Hepatocyte (in vitro differentiated cells): ENCODE measurements around the gene CD46.

ENCODE experiments used
- EZH2 ChIP-seq: fragments of 200-600 bp; sonication (generic); IDR thresholded peaks from 2 replicates; pipeline ENCODE4 v1.6.1; 2016; ENCODE audit warnings: antibody characterized with exemption, mild to moderate bottlenecking, borderline replicate concordance
- EZH2phosphoT487 ChIP-seq: fragments of 200-600 bp; sonication (generic); IDR thresholded peaks from one replicate; pipeline ENCODE4 v1.6.1; 2018; ENCODE audit warnings: antibody characterized with exemption, mild to moderate bottlenecking, low read depth, moderate library complexity; ENCODE audit not compliant: unreplicated experiment, severe bottlenecking

DNA sequence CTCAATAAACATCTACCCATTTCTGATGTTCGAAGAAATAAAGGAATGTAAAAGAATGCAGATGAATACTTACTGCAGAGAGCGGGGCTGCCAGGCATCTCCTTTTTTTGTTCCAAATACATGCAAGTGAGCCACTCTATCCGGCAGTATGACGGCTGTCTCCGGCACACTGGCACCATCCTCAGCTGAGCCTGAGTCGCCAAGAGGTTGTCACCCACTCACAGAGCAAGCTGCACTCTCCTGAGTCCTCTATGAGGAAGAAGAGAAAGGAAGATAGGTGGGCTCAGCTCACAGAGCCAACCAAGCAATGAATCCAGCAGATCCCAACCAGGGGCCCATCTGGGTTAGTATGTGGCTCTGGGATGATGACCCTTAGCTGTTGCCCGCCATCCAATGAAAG lies 65.3 kb downstream of the CD46 start:
- TF ChIP-seq EZH2 (no peak), EZH2phosphoT487 (no peak)
